Sigmoid colon (tissue), 7 donors: ENCODE measurements around the gene LMBR1L. TPM values are rescaled to one million over a fixed set of nuclear protein-coding genes. Genes with fewer than 3 reads are reported as not detected.
A peak's percentile ranks its signal among the peaks of the same experiment; 100 is the strongest.
"Not testable (repeated sequence)": the region's sequence is repeated elsewhere in the genome, so short reads cannot be mapped to it uniquely, and the experiment has no call there.

Source experiments
- DNase-seq: peaks from one replicate; pipeline ENCODE4 v3.0.0-alpha.2; 2019
- H3K27ac ChIP-seq, 4 donors: fragments of 200-600 bp; sonication (generic); one replicate each; pipeline ENCODE4 v1.5.1; 2016 to 2019; ENCODE audit warnings: mild to moderate bottlenecking in 1 of 4
- H3K27me3 ChIP-seq, 3 donors: fragments of 200-600 bp; sonication (generic); one replicate each; pipeline ENCODE4 v1.5.1; 2019; ENCODE audit warnings: mild to moderate bottlenecking in 1 of 3
- H3K36me3 ChIP-seq, 4 donors: fragments of 200-600 bp; sonication (generic); one replicate each; pipeline ENCODE4 v1.5.1; 2016 to 2019
- H3K4me1 ChIP-seq, 4 donors: fragments of 200-600 bp; sonication (generic); one replicate each; pipeline ENCODE4 v1.5.1; 2017 to 2019
- H3K4me3 ChIP-seq, 4 donors: fragments of 200-600 bp; sonication (generic); one replicate each; pipeline ENCODE4 v1.5.1; 2017 to 2019; ENCODE audit warnings: mild to moderate bottlenecking in 2 of 4, moderate library complexity in 1 of 4
- H3K9me3 ChIP-seq, 4 donors: fragments of 200-600 bp in 3 of 4; sonication (generic) in 3 of 4; one replicate each; pipeline versions ENCODE4 v1.5.1 to v1.6.1; 2013 to 2019
- EP300 ChIP-seq, 4 donors: sonication (generic); formaldehyde crosslinking; IDR thresholded peaks; one replicate each; pipeline ENCODE4 v1.6.1; 2017; ENCODE audit warnings: antibody characterized with exemption in 4 of 4
- POLR2A ChIP-seq, 2 donors: fragments of 450-650 bp; IDR thresholded peaks; one replicate each; pipeline ENCODE4 v1.6.1; 2016; ENCODE audit warnings: antibody characterized with exemption in 2 of 2, mild to moderate bottlenecking in 2 of 2, moderate library complexity in 2 of 2
- POLR2AphosphoS5 ChIP-seq, 4 donors: sonication (generic); formaldehyde crosslinking; IDR thresholded peaks; one replicate each; pipeline ENCODE4 v1.6.1; 2017; ENCODE audit warnings: antibody characterized with exemption in 4 of 4
- WGBS, 2 donors: extraction: QIAGEN DNeasy Blood & Tissue Kit; methylation state at CpG; one replicate each; pipeline ENCODE4 v1.1.7; 2013; 5-methylcytosine and 5-hydroxymethylcytosine counted together
- intact Hi-C: fragments of 100-400 bp; cut with DNase I; formaldehyde crosslinking; loops from one replicate; pipeline ENCODE4 v1.15.1; 2023
- polyA plus RNA-seq, 3 donors: library from polyadenylated mRNA; stranded (reverse); fragments of 200-250 nt; gene quantifications; one replicate each; pipeline ENCODE4 v1.2.3, GENCODE V29; 2013
- total RNA-seq, 4 donors: library from RNA; depleted of rRNA; stranded (reverse); fragments of >200 nt; gene quantifications; one replicate each; pipeline ENCODE4 v1.1.0, GENCODE V29; 2016
- TF ChIP-seq, protein P1 (sequence below), 4 experiments: fragments of 450-650 bp in 3 of 4; fragments of 200-600 bp in 1 of 4; IDR thresholded peaks; one replicate each; pipeline ENCODE4 v1.5.1; 2016 to 2019; ENCODE audit warnings: antibody characterized with exemption in 4 of 4, mild to moderate bottlenecking in 3 of 4, moderate library complexity in 2 of 4
- donor health status: healthy with polysubstance abuse.
- donor health status: Bipolar disorder and iron deficiency.
- donor health status: healthy.

The LMBR1L gene
- total and polyA plus RNA-seq, 7 donors, result 7.8 to 82.3 (median 39.0) TPM

DNA sequence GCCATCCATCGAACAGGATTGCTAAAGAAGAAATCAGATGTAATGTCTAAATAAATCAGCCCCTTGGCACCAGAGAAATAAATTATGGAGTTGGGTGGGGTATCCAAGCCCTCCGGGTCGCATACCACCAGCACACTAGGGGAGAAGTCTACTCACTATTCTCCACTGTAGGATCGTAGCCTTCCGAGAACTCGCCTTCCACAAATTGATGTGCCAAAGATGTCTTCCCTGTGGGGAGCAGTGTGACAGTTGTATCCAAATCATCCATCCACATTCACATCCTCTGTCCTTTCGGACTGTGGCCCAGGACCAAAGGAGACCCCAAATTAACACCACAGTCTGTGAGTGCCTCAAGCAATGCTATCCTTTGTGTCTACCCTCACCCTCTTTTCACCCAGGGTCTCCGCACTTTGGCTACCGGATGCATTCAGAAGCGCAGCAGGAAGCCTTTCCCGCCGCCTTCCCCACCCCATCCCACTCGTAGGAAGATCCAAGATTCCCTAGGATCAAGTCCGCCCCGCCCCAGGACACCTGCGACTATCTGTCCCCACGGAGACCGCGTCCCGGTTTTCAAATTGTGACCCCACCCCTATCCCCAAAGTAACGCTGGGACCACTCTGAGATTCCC lies 41.7 kb downstream of the LMBR1L start:
- H3K4me3 ChIP-seq, result peak overlapping the region; percentile 61 to 74 (median 67)
- DNase-seq, result no peak
- no peaks in the 10 kb centered on the region for H3K36me3 ChIP-seq
- intact Hi-C loops, result no loop called here
- no peaks in the 10 kb centered on the region for H3K27me3 ChIP-seq
- peaks cover 0 to 16% (median 12%) of the 10 kb centered on the region in 4 donors for H3K4me1 ChIP-seq
- TF ChIP-seq POLR2A (IDR thresholded peaks at IDR 0.05), result no peak
- no peak for TF ChIP-seq POLR2AphosphoS5 (IDR thresholded peaks at IDR 0.05)
- TF ChIP-seq, protein P1, sequence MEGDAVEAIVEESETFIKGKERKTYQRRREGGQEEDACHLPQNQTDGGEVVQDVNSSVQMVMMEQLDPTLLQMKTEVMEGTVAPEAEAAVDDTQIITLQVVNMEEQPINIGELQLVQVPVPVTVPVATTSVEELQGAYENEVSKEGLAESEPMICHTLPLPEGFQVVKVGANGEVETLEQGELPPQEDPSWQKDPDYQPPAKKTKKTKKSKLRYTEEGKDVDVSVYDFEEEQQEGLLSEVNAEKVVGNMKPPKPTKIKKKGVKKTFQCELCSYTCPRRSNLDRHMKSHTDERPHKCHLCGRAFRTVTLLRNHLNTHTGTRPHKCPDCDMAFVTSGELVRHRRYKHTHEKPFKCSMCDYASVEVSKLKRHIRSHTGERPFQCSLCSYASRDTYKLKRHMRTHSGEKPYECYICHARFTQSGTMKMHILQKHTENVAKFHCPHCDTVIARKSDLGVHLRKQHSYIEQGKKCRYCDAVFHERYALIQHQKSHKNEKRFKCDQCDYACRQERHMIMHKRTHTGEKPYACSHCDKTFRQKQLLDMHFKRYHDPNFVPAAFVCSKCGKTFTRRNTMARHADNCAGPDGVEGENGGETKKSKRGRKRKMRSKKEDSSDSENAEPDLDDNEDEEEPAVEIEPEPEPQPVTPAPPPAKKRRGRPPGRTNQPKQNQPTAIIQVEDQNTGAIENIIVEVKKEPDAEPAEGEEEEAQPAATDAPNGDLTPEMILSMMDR (IDR thresholded peaks at IDR 0.05), result no peak
- no peak for TF ChIP-seq EP300 (IDR thresholded peaks at IDR 0.05)
- H3K9me3 ChIP-seq, result no peaks in the 10 kb centered on the region
- 13 to 25% methylated on average over 21 of the region's 21 CpGs for WGBS, 2 donors
- H3K27ac ChIP-seq, result peak overlapping the region; percentile 65 to 75 (median 68)

DNA sequence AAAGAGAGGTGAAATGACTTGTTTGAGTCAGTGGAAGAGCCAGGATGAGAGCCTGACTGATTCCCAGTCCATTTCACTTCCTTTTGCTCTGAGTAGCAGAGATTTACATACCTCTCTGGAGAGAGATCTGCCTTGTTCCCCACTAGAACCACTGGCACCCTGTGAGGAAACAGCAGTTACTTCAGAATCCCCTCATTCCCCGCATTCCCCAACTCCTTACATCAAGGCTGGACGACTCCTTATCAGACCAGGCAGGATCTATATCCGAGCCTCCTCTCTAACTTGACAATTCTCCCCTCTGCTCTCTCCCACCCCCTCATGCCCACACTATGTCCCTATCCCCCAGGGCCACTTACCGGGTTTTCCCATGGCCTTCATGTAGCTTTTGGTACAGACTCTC lies 44.5 kb downstream of the LMBR1L start:
- DNase-seq, result no peak
- WGBS, 2 donors, result 87 to 89% methylated on average over 4 of the region's 4 CpGs

DNA sequence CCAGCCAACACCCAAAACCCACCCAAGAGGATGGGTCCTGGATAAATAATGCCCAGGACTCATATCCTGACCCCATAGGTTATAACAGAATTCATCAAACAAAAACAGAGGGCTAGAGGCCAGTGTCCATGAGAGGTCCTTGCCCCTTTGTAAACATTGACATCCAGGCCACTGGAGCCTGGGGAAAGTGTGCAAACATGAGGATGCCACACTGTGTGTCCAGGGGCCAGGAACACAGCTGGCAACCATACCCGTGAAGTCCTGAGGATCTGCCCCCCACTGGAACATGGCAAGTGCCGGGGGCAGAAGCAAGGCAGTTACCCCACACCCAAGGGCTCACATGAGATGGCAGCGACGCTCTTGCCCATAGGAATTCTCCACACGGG lies 45.9 kb downstream of the LMBR1L start:
- Histone ChIP-seq H3K9me3 (no peaks in the 10 kb centered on the region), H3K27me3 (no peaks in the 10 kb centered on the region), H3K4me1 (peaks cover 0 to 16% (median 12%) of the 10 kb centered on the region in 4 donors), H3K4me3 (no peak overlapping the region), H3K27ac (no peak overlapping the region), H3K36me3 (no peaks in the 10 kb centered on the region)
- no peak for DNase-seq
- TF ChIP-seq POLR2AphosphoS5 (IDR thresholded peaks at IDR 0.05) (no peak), POLR2A (IDR thresholded peaks at IDR 0.05) (no peak)
- TF ChIP-seq, protein P1 (IDR thresholded peaks at IDR 0.05), result no peak
- WGBS, 2 donors, result 95 to 97% methylated on average over 5 of the region's 5 CpGs
- intact Hi-C loops, result loop anchor here (1.0 to 5.0 kb wide), 2 partner anchors 57 to 123 kb away; partner anchors contain the start of gene TUBA1A

More for the DNA sequence above, 44.5 kb downstream of the LMBR1L start:
- no peaks in the 10 kb centered on the region for H3K9me3 ChIP-seq
- TF ChIP-seq POLR2AphosphoS5 (IDR thresholded peaks at IDR 0.05), result no peak
- TF ChIP-seq, protein P1 (IDR thresholded peaks at IDR 0.05), result no peak
- TF ChIP-seq EP300 (IDR thresholded peaks at IDR 0.05), result no peak
- TF ChIP-seq POLR2A (IDR thresholded peaks at IDR 0.05), result no peak
- H3K4me1 ChIP-seq, result peaks cover 0 to 23% (median 18%) of the 10 kb centered on the region in 4 donors
- H3K27ac ChIP-seq, result no peak overlapping the region
- intact Hi-C loops, result no loop called here
- no peaks in the 10 kb centered on the region for H3K36me3 ChIP-seq
- H3K4me3 ChIP-seq, result no peak overlapping the region
- no peaks in the 10 kb centered on the region for H3K27me3 ChIP-seq

DNA sequence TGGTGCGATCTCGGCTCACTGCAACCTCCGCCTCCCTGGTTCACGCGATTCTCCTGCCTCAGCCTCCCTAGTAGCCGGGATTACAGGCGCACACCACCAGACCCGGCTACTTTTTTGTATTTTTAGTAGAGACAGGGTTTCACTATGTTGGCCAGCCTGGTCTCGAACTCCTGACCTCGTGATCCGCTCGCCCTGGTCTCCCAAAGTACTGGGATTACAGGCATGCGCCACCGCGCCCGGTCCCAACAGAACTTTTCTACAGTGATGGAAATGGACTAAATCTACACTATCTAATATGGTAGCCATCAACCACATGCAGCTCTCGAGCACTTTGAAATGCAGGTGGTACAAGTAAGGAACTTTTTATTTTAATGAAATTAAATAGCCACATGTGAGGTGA lies 48.7 kb downstream of the LMBR1L start:
- H3K27me3 ChIP-seq, H3K4me3 ChIP-seq, DNase-seq, H3K9me3 ChIP-seq, H3K36me3 ChIP-seq, H3K27ac ChIP-seq: not testable (repeated sequence)
- H3K4me1 ChIP-seq, result peaks cover 0 to 37% (median 28%) of the 10 kb centered on the region in 4 donors
- WGBS, 2 donors, result 93 to 95% methylated on average over 17 of the region's 17 CpGs
- intact Hi-C loops, result loop anchor here (1.0 to 5.0 kb wide), 2 partner anchors 125 to 174 kb away; partner anchors contain the start of gene TUBA1A

DNA sequence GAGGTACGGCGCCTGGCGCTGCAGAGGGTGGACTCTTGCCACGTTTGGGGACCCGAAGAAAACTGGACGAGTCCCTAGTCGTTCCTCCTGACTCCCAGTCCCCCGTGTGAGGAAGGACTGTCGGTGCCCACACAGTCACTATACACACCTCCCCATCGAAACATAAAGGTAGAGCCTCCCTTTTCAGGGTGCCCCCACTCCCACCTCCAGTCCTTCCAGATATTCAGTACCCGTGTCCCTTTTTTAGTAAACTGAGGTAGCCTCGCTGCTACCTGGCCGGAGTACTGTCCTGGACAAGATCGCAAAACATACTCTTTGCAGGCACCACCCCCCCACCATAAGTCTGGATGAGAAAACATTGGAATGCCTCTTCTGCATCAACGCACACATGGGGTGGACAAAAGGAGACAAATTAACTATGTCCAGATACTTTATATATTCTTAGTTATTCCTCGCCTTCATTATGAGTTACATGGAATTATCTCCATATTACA lies 49.4 kb downstream of the LMBR1L start:
- intact Hi-C loops, result loop anchor here (1.0 to 5.0 kb wide), 2 partner anchors 126 to 175 kb away; partner anchors contain the start of gene TUBA1A
- DNase-seq, result no peak
- Histone ChIP-seq H3K27ac (peak overlapping the region; percentile 94 to 99 (median 96)), H3K9me3 (no peaks in the 10 kb centered on the region), H3K4me1 (peaks cover 0 to 44% (median 35%) of the 10 kb centered on the region in 4 donors), H3K27me3 (no peaks in the 10 kb centered on the region), H3K36me3 (no peaks in the 10 kb centered on the region), H3K4me3 (peak overlapping the region; percentile 87 to 100 (median 98))
- WGBS, 2 donors, result 4 to 11% methylated on average over 16 of the region's 16 CpGs
- TF ChIP-seq EP300 (IDR thresholded peaks at IDR 0.05) (no peak), POLR2AphosphoS5 (IDR thresholded peaks at IDR 0.05) (no peak), POLR2A (IDR thresholded peaks at IDR 0.05) (no peak)
- TF ChIP-seq, protein P1 (IDR thresholded peaks at IDR 0.05), result no peak
